Measurements from ENCODE around the gene FOXP1.

FOXP1 gene

GRCh38 chr3:71060536-71060935 is 523.0 kb downstream of the FOXP1 start:
- no peak for DNase-seq (ENCODE audit: low spot score)

DNA sequence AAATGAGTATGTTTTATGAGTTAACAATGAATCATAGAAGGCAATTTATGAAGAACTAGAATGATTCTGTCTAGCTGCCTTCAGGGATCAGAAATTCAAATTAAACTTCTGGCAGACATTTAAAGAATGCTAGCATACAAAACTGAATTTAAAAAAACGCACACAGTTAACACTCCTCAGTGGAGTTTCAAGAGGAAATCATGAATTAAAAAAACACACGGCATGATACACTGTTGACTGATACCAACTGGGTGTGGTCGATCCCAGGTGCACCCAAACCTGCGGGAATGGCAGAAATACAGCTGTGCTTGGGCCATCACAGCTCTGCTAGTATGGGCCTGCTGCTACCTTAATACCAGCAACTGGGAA is 526.0 kb downstream of the FOXP1 start:
- DNase-seq (ENCODE audit: low spot score) = no peak

GRCh38 chr3:71056327-71056726 is 527.2 kb downstream of the FOXP1 start:
- no peak for DNase-seq (ENCODE audit: low spot score)

DNA sequence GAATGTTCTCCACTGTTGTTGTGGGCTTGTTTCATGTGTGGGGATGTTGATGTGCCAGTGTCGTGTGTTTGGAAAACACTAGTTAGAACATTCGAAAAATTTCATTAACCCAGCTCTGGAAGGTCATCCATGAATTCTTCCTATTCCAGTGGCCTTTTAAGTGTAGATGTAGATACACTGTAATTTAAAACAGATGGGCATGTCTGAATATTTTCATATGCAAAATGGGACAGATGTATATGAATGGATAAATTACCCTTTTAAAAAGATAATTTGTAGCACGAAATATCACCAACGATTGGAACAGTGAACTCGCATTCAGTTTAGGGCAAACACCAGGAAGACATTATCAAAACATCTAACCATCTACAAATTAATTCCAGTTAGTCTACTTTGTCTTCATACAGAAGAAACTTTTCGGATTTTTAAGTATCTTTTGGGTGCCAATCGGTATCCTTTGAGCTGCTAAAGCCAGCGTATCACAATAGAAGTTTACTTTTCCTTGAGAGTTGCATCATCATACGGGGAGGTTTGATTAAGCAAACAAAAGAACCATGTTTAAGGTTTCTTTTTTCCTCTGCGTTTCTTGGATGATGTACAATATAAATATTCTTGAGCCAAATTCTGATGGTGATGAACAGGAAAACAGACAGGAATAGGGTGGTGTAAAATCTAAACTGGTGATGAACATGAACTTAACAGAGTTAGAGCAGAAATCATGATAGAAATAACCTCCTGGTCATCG is 528.1 kb downstream of the FOXP1 start:
- no peak for DNase-seq (ENCODE audit: low spot score)

GRCh38 chr3:71054312-71054711 is 529.2 kb downstream of the FOXP1 start:
- no peak for DNase-seq (ENCODE audit: low spot score)

GRCh38 chr3:71053495-71053894 is 530.0 kb downstream of the FOXP1 start:
- DNase-seq (ENCODE audit: low spot score) = no peak

- no peak for DNase-seq (ENCODE audit: low spot score)
Observed at GRCh38 chr3:71052716-71053115, 530.8 kb downstream of the FOXP1 start.

DNA sequence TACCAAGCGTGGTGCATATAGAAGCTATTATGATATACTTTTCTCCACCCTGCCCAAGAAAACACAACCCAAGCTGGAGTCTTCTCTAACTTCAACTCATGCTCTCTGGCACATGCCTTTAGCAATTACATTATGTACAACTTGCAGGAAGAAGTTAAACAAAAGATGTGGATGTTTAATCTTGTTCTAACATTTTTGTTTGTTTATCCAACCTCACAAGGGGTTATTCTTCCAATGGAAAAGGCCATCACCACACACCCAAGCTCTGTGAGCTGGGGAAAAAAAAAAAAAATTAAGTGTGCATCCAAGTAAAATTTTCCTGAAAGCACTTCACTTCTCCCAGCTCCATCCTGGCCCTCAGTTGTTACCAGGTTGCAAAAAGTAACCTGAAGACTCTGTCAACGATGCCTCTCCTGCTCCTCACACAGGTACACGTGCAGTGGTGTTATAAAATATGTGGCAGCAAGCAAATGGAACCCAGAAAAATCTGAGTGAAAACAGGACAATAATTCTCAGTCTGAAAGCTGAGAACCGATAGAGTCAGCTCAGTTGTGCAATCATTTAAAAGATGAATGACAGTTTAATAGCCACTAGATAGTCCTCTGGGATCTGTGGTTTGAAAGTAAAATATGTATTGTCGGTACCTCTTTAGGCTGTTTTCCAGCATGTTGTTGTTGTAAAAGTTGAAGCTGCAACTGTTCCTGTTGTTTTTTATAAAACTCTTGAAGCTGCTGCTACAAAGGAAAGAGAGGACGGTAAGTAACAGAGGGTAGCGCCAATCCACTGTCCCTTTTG is 531.4 kb downstream of the FOXP1 start:
- DNase-seq (ENCODE audit: low spot score) = no peak

- no peak for DNase-seq (ENCODE audit: low spot score)
Observed at GRCh38 chr3:71051259-71051595, 532.3 kb downstream of the FOXP1 start.

GRCh38 chr3:71050538-71051258 is 532.8 kb downstream of the FOXP1 start:
- DNase-seq (ENCODE audit: low spot score) = peak; percentile 82

- no peak for DNase-seq (ENCODE audit: low spot score)
Observed at GRCh38 chr3:71050166-71050537, 533.4 kb downstream of the FOXP1 start.

GRCh38 chr3:71048948-71049347 is 534.6 kb downstream of the FOXP1 start:
- DNase-seq (ENCODE audit: low spot score) = no peak

DNA sequence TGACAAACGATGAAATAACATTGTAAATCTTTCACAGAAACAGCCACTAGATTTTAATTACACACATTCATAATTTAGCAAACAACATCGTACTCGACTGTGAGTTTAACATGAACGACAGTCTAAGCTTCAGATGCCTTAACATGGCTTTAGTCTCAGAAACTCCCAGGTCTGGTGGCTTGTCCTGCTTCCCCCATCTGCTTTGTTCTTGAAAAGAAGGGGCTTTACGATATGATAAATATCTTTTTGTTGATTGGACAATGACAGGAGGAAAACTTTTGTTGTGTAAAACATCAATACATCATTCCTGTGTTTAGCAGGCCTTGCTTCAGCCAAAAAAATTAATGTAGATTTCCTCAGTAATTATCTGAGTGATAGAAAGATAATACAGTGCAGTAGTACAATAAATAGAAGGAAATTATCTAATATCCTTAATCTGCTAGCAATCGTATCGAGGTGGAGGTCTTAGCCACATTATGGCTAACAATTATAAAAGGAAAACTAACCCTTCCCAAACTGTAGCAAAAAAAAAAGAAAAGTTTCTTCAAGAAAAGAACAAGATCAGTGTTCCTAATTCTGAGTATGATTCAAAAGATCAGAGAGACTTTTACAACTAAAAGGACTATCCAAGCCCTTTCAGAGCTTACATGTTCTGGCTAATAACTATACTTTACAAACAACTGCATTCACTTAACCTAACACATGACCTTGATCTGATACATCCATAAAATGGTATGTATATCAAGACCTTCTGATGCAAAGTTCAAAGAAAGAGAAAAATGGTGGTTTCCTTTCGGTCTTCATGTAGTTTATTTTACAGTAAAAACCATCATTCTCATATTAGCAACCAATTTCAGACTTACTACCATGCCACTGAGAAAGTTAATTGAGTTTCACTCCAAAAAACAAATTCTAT is 535.7 kb downstream of the FOXP1 start:
- no peak for DNase-seq (ENCODE audit: low spot score)

DNA sequence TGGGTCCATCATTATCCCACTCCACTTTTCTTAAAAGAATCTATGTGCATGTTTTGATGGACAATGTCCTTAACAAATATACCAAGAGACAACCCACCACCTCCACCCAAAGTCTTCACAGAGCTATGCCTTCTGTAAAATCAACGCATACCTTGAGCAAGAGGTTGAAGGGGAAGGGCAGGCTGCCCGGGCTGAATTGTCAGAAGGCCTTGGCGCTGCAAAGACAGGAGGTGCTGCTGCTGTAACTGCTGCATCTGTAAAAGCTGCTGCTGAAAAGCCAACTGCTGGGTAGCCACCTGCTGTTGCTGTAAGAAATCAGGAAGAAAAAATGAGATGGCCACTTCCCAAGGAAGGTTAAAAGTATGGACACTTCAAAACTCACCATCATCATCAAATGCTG is 536.7 kb downstream of the FOXP1 start:
- DNase-seq (ENCODE audit: low spot score) = no peak

DNA sequence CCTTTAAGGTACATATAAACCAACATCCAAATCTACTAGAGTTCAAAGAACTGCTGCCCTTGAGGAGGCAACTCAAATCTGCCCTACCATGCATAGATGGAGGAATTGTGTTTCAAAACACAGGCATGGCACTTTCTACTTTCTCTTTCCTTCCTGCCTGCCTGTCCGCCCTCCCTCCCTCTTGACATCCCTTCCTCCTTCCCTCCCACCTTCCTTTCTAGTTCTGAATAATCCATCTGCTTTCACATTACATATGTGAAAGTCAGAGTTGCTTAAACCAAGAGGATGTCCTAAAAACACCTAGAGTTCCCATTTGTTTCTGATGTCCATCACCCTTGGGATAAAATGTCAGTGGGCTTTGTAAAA is 537.6 kb downstream of the FOXP1 start:
- DNase-seq (ENCODE audit: low spot score) = no peak

GRCh38 chr3:71045212-71045916 is 538.2 kb downstream of the FOXP1 start:
- DNase-seq (ENCODE audit: low spot score) = no peak

GRCh38 chr3:71042759-71043158 is 540.8 kb downstream of the FOXP1 start:
- no peak for DNase-seq (ENCODE audit: low spot score)

GRCh38 chr3:71041371-71041770 is 542.2 kb downstream of the FOXP1 start:
- DNase-seq (ENCODE audit: low spot score) = no peak

GRCh38 chr3:71039332-71039731 is 544.2 kb downstream of the FOXP1 start:
- DNase-seq (ENCODE audit: low spot score) = no peak

DNA sequence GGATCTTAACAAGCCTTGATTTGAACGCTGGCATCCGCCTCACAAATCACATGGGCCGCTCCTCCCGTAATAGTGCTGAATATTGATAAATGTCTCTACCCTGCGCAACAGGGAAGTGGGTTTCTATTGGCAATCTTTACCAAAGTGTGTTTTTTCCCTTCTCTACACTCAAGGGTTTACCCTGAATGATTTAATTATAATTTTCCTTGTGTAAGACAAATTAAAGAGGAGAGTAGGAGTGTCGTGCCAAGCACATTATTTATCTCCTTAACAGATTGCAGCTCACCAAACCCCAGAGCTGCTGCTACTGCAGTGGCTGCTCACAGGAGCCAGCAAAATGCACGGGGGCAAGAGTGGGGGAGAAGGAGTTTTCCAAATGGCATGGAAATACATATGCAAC is 545.8 kb downstream of the FOXP1 start:
- no peak for DNase-seq (ENCODE audit: low spot score)

- no peak for DNase-seq (ENCODE audit: low spot score)
Observed at GRCh38 chr3:71035886-71036285, 547.6 kb downstream of the FOXP1 start.
